Measurements from ENCODE around the gene GRB14. TPM values are rescaled to one million over a fixed set of nuclear protein-coding genes. Genes with fewer than 3 reads are reported as not detected.
"Not testable (repeated sequence)": the region's sequence is repeated elsewhere in the genome, so short reads cannot be mapped to it uniquely, and the experiment has no call there.

Gene GRB14
- total RNA-seq, 1 experiment from 2014 or later, result 18.4 TPM

- H3K36me3 Mint-ChIP-seq (ENCODE audit: insufficient read depth, unreplicated experiment), result no peaks in the 10 kb centered on the region
- CTCF ChIA-PET, result no interaction called here
- H3K4me3 Mint-ChIP-seq (ENCODE audit: low read depth, unreplicated experiment), result no peak overlapping the region
- intact Hi-C loops (cut with micrococcal nuclease; ENCODE audit: unreplicated experiment), result loop anchor here (2.0 kb wide), 2 partner anchors 1005 to 1295 kb away; no protein-coding TSS in a partner anchor
- H3K27ac Mint-ChIP-seq (ENCODE audit: unreplicated experiment), result no peak overlapping the region
- H3K4me1 Mint-ChIP-seq (ENCODE audit: low read depth, unreplicated experiment), result peaks cover 8% of the 10 kb centered on the region
- BruUV-seq (replicated peaks), result no TSS peak
- no peak for TF ChIP-seq CTCF (IDR thresholded peaks at IDR 0.05; ENCODE audit: unreplicated experiment)
- DNase-seq, result no peak
- H3K9me3 Mint-ChIP-seq (ENCODE audit: low read depth, unreplicated experiment), result no peaks in the 10 kb centered on the region
- H3K27me3 Mint-ChIP-seq (ENCODE audit: unreplicated experiment), result no peaks in the 10 kb centered on the region
Measured at GRCh38 chr2:164478205-164478604, 143.1 kb downstream of the GRB14 start.

- CTCF ChIA-PET, result no interaction called here
- H3K36me3 Mint-ChIP-seq (ENCODE audit: insufficient read depth, unreplicated experiment), result no peaks in the 10 kb centered on the region
- no peaks in the 10 kb centered on the region for H3K27me3 Mint-ChIP-seq (ENCODE audit: unreplicated experiment)
- H3K4me1 Mint-ChIP-seq (ENCODE audit: low read depth, unreplicated experiment), result no peaks in the 10 kb centered on the region
- intact Hi-C loops (cut with micrococcal nuclease; ENCODE audit: unreplicated experiment), result no loop called here
- DNase-seq, result no peak
- no peaks in the 10 kb centered on the region for H3K9me3 Mint-ChIP-seq (ENCODE audit: low read depth, unreplicated experiment)
- H3K27ac Mint-ChIP-seq (ENCODE audit: unreplicated experiment), result no peak overlapping the region
- H3K4me3 Mint-ChIP-seq (ENCODE audit: low read depth, unreplicated experiment), result no peak overlapping the region
- TF ChIP-seq CTCF (IDR thresholded peaks at IDR 0.05; ENCODE audit: unreplicated experiment), result no peak
- BruUV-seq (replicated peaks), result no TSS peak
Measured at GRCh38 chr2:164474873-164475272, 146.4 kb downstream of the GRB14 start.

GRCh38 chr2:164473021-164473420 is 148.3 kb downstream of the GRB14 start:
- Mint-ChIP-seq H3K4me3 (ENCODE audit: low read depth, unreplicated experiment) (no peak overlapping the region), H3K27ac (ENCODE audit: unreplicated experiment) (no peak overlapping the region), H3K9me3 (ENCODE audit: low read depth, unreplicated experiment) (no peaks in the 10 kb centered on the region), H3K36me3 (ENCODE audit: insufficient read depth, unreplicated experiment) (no peaks in the 10 kb centered on the region), H3K4me1 (ENCODE audit: low read depth, unreplicated experiment) (no peaks in the 10 kb centered on the region), H3K27me3 (ENCODE audit: unreplicated experiment) (no peaks in the 10 kb centered on the region)
- CTCF ChIA-PET, result interaction anchor here (0.5 kb wide), 1 partner anchor 30 kb away, joined by 6 read pairs; no protein-coding TSS in a partner anchor
- no peak for TF ChIP-seq CTCF (IDR thresholded peaks at IDR 0.05; ENCODE audit: unreplicated experiment)
- intact Hi-C loops (cut with micrococcal nuclease; ENCODE audit: unreplicated experiment), result no loop called here
- no peak for DNase-seq
- BruUV-seq (replicated peaks), result no TSS peak

GRCh38 chr2:164465047-164465446 is 156.2 kb downstream of the GRB14 start:
- DNase-seq; CTCF ChIA-PET; H3K36me3 Mint-ChIP-seq (ENCODE audit: insufficient read depth, unreplicated experiment); H3K9me3 Mint-ChIP-seq (ENCODE audit: low read depth, unreplicated experiment); BruUV-seq (replicated peaks); H3K27me3 Mint-ChIP-seq (ENCODE audit: unreplicated experiment); intact Hi-C loops (cut with micrococcal nuclease; ENCODE audit: unreplicated experiment); H3K27ac Mint-ChIP-seq (ENCODE audit: unreplicated experiment); H3K4me1 Mint-ChIP-seq (ENCODE audit: low read depth, unreplicated experiment); H3K4me3 Mint-ChIP-seq (ENCODE audit: low read depth, unreplicated experiment): not testable (repeated sequence)

- H3K27ac Mint-ChIP-seq (ENCODE audit: unreplicated experiment), result no peak overlapping the region
- H3K4me3 Mint-ChIP-seq (ENCODE audit: low read depth, unreplicated experiment), result no peak overlapping the region
- no peak for DNase-seq
- no peaks in the 10 kb centered on the region for H3K4me1 Mint-ChIP-seq (ENCODE audit: low read depth, unreplicated experiment)
- CTCF ChIA-PET, result no interaction called here
- no peaks in the 10 kb centered on the region for H3K9me3 Mint-ChIP-seq (ENCODE audit: low read depth, unreplicated experiment)
- H3K27me3 Mint-ChIP-seq (ENCODE audit: unreplicated experiment), result peaks cover 9% of the 10 kb centered on the region
- no peaks in the 10 kb centered on the region for H3K36me3 Mint-ChIP-seq (ENCODE audit: insufficient read depth, unreplicated experiment)
- BruUV-seq (replicated peaks), result no TSS peak
- TF ChIP-seq CTCF (IDR thresholded peaks at IDR 0.05; ENCODE audit: unreplicated experiment), result no peak
- intact Hi-C loops (cut with micrococcal nuclease; ENCODE audit: unreplicated experiment), result no loop called here
Measured at GRCh38 chr2:164464376-164464775, 156.9 kb downstream of the GRB14 start.
